Measurements from ENCODE around the gene ZSWIM4. TPM values are rescaled to one million over a fixed set of nuclear protein-coding genes. Genes with fewer than 3 reads are reported as not detected.

ZSWIM4 gene
- total and polyA plus RNA-seq, 2 of the 13 experiments (the other 11 are each of a cell fraction or from before 2014, with no cell fraction given) = 0.33 to 0.86 TPM

GRCh38 chr19:13797870-13798269 is 2.6 kb downstream of the ZSWIM4 start (continued):
- no peak for TF ChIP-seq ARID4A (CRISPR knock-in tag; IDR thresholded peaks at IDR 0.05; ENCODE audit: borderline replicate concordance)

GRCh38 chr19:13799669-13800068 is 4.4 kb downstream of the ZSWIM4 start:
- ChIA-PET POLR2A (no interaction called here), CTCF (ENCODE audit: low intra/inter-chr PET ratio, low total read pairs) (no interaction called here)
- no peak overlapping the region for H3K9ac ChIP-seq (ENCODE audit: insufficient read depth, low read depth, low read length)
- peaks cover 28% of the 10 kb centered on the region for H3K4me1 ChIP-seq (ENCODE audit: insufficient read depth, low read length)
- no peak for ATAC-seq
- H2AFZ ChIP-seq (ENCODE audit: low read length) = no peak overlapping the region
- TF ChIP-seq PRDM4 (CRISPR knock-in tag; IDR thresholded peaks at IDR 0.05; ENCODE audit: borderline replicate concordance) = no peak
- no peak for TF ChIP-seq ZNF441 (CRISPR knock-in tag; IDR thresholded peaks at IDR 0.05; ENCODE audit: borderline replicate concordance)
- TF ChIP-seq HNRNPL (IDR thresholded peaks at IDR 0.05; ENCODE audit: low read depth, low read length) = peak; percentile 83; the same call in 1 of the 2 replicates
- TF ChIP-seq GATAD2A (CRISPR knock-in tag; IDR thresholded peaks at IDR 0.05) = no peak
- TF ChIP-seq PITX1 (CRISPR knock-in tag; IDR thresholded peaks at IDR 0.05) = no peak
- WGBS (ENCODE audit: low lambda C conversion rate) = 80% methylated on average over 13 of the region's 22 CpGs
- no peak overlapping the region for H3K4me2 ChIP-seq (ENCODE audit: low read depth, low read length)
- no TSS peak for BruUV-seq (replicated peaks)
- H3K27me3 ChIP-seq (ENCODE audit: control insufficient read depth in 1 of 2, insufficient read depth in 2 of 2, low read length in 2 of 2) = no peaks in the 10 kb centered on the region
- H3K36me3 ChIP-seq (replicated peaks in 1 of 2; ENCODE audit: control insufficient read depth in 1 of 2, insufficient read depth in 2 of 2, low read length in 2 of 2) = no peaks in the 10 kb centered on the region
- no peaks in the 10 kb centered on the region for H3K9me3 ChIP-seq (ENCODE audit: low read length)
- in situ Hi-C loops (cut with HindIII; ENCODE audit: extremely low pct_ligation_motif_present, low pct_unique_long_range_greater_than_20kb) = no loop called here
- no peaks in the 10 kb centered on the region for H4K20me1 ChIP-seq (ENCODE audit: insufficient read depth, low read length)
- no peak overlapping the region for H3K27ac ChIP-seq (ENCODE audit: extremely low read length, insufficient read depth, low read length)
- H3K79me2 ChIP-seq (ENCODE audit: insufficient read depth, low read length) = peaks cover 2% of the 10 kb centered on the region
- DNase-seq (ENCODE audit: low spot score) = no peak
- H3K4me3 ChIP-seq (replicated peaks in 1 of 3; ENCODE audit: insufficient read depth in 1 of 3, low read depth in 2 of 3, low read length in 3 of 3) = no peak overlapping the region
- intact Hi-C loops (cut with micrococcal nuclease; ENCODE audit: unreplicated experiment) = loop anchor here (5.0 kb wide), 1 partner anchor 33 kb away; no protein-coding TSS in a partner anchor
- FAIRE-seq = no peak
